Activated T-cell treated with anti-CD3 and anti-CD28 coated beads, Interleukin-2, amount 50 U/mL, for 72 hours (primary cell): ENCODE results near the gene RXRA. TPM values are rescaled to one million over a fixed set of nuclear protein-coding genes. Genes with fewer than 3 reads are reported as not detected.
A peak's percentile ranks its signal among the peaks of the same experiment; 100 is the strongest.
"Not testable (repeated sequence)": the region's sequence is repeated elsewhere in the genome, so short reads cannot be mapped to it uniquely, and the experiment has no call there.

Experiments used
- ATAC-seq, 2 donors: fragments of 150-1000 bp; cut with Tn5 transposase; replicated peaks in 1 of 2; 2 replicates each; pipeline ENCODE4 v1.10.0; 2021; ENCODE audit warnings: moderate library complexity in 2 of 2, mild to moderate bottlenecking in 1 of 2
- DNase-seq, 2 donors: peaks; one replicate each; pipeline ENCODE4 v3.0.0; 2021 to 2022; ENCODE audit warnings: mixed read lengths in 1 of 2
- H3K27ac Mint-ChIP-seq: one replicate; pipeline ENCODE4 v1.8.0; 2022; ENCODE audit warnings: mild to moderate bottlenecking, moderate library complexity, mixed read lengths
- H3K27me3 Mint-ChIP-seq: one replicate; pipeline ENCODE4 v1.8.0; 2022; ENCODE audit warnings: low read depth, mixed read lengths
- H3K36me3 Mint-ChIP-seq, 2 donors: one replicate each; pipeline ENCODE4 v1.8.0; 2022; ENCODE audit warnings: mixed read lengths in 2 of 2, mild to moderate bottlenecking in 1 of 2; ENCODE audit not compliant: insufficient read depth in 2 of 2
- H3K4me1 Mint-ChIP-seq: one replicate; pipeline ENCODE4 v1.8.0; 2022; ENCODE audit warnings: low read depth, mixed read lengths
- H3K4me3 Mint-ChIP-seq, 2 donors: one replicate each; pipeline ENCODE4 v1.8.0; 2022; ENCODE audit warnings: mild to moderate bottlenecking in 2 of 2, mixed read lengths in 2 of 2, moderate library complexity in 2 of 2
- H3K9me3 Mint-ChIP-seq, 2 donors: one replicate each; pipeline ENCODE4 v1.8.0; 2022; ENCODE audit warnings: mixed read lengths in 2 of 2
- total RNA-seq, 2 donors: library from RNA; stranded (reverse); gene quantifications; one replicate each; pipeline ENCODE4 v1.2.3, GENCODE V29; 2022

Gene RXRA
- total RNA-seq, 2 donors from 2014 or later = 4.9 to 12.4 TPM

GRCh38 chr9:134297083-134297410 lies 29.2 kb upstream of the RXRA start:
- H3K36me3 Mint-ChIP-seq = no peaks in the 10 kb centered on the region

DNA sequence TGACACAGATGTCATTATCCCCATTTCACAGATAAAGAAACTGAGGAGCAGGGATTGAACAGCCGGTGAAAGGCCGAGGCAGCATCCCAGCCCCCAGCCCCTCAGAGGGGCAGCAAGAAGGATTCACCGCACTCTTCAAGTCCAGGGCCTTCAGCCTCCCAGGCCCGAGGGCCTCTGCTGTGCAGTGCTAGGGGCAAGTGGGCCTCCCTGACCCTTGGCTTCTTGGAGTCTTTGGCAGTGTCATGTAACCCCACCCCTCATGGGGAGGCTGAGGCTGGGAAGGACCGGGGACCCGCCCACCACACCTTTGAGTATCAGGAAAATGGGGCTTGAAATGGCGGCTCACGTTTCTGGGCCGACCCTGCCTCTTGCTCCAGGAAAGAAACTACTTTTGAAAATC lies 28.7 kb upstream of the RXRA start:
- Mint-ChIP-seq H3K36me3 (no peaks in the 10 kb centered on the region), H3K9me3 (no peaks in the 10 kb centered on the region), H3K4me1 (peaks cover 17% of the 10 kb centered on the region), H3K27me3 (peaks cover 12% of the 10 kb centered on the region), H3K27ac (no peak overlapping the region), H3K4me3 (no peak overlapping the region)
- ATAC-seq (no peak), DNase-seq (no peak)

More at GRCh38 chr9:134297083-134297410, 29.2 kb upstream of the RXRA start:
- Mint-ChIP-seq H3K4me3 (no peak overlapping the region), H3K27ac (no peak overlapping the region), H3K9me3 (no peaks in the 10 kb centered on the region), H3K27me3 (peaks cover 12% of the 10 kb centered on the region), H3K4me1 (peaks cover 17% of the 10 kb centered on the region)
- ATAC-seq (no peak), DNase-seq (no peak)

DNA sequence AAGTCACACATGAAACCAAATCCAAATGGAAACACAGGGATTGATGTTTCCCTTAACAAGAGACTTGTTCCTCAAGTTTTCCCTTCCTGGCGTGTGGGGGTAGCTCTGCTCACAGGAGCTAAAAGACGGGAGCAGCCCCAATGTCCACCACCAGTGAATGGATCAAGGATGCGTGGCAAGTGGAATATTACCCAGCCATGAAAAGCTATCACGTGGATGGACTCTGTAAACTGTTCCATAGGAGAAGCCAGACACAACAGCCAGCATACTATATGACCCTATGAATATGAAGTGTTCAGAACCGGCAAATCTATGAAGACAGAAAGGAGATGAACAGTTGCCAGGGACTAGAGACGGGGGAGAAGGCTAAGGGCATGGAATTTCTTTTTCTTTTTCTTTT lies 28.3 kb upstream of the RXRA start:
- peaks cover 12% of the 10 kb centered on the region for H3K27me3 Mint-ChIP-seq
- H3K27ac Mint-ChIP-seq = no peak overlapping the region
- ATAC-seq (no peak), DNase-seq (no peak)
- no peak overlapping the region for H3K4me3 Mint-ChIP-seq
- no peaks in the 10 kb centered on the region for H3K36me3 Mint-ChIP-seq
- H3K4me1 Mint-ChIP-seq = peaks cover 17% of the 10 kb centered on the region
- no peaks in the 10 kb centered on the region for H3K9me3 Mint-ChIP-seq

GRCh38 chr9:134299068-134299467 lies 27.2 kb upstream of the RXRA start:
- H3K4me3 Mint-ChIP-seq = no peak overlapping the region
- peaks cover 17% of the 10 kb centered on the region for H3K4me1 Mint-ChIP-seq
- DNase-seq (no peak), ATAC-seq (no peak)
- no peaks in the 10 kb centered on the region for H3K9me3 Mint-ChIP-seq
- H3K27me3 Mint-ChIP-seq = peaks cover 12% of the 10 kb centered on the region
- H3K27ac Mint-ChIP-seq = no peak overlapping the region
- no peaks in the 10 kb centered on the region for H3K36me3 Mint-ChIP-seq

DNA sequence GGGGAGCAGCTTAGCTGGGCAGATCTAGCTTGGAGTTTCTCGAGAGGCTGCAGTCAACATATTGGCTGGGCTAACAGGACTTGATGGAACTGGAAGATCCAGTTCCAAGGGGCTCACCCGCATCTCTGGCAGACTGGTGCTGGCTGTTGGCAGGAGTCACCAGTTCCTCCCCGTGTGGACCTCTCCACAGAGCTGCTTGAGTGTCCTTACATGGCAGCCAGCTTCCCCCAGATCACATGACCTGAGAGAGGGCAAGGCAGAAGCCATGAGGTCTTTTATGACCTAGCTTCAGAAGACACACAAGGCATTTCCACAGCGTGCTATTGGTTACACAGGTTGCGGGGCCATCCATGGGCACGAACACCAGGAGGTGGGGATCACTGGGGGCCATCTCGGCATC lies 26.4 kb upstream of the RXRA start:
- ATAC-seq = no peak
- H3K27ac Mint-ChIP-seq = no peak overlapping the region

GRCh38 chr9:134301387-134302129 lies 24.7 kb upstream of the RXRA start:
- Mint-ChIP-seq H3K9me3 (no peaks in the 10 kb centered on the region), H3K4me3 (no peak overlapping the region), H3K27ac (no peak overlapping the region), H3K27me3 (peaks cover 12% of the 10 kb centered on the region), H3K36me3 (no peaks in the 10 kb centered on the region), H3K4me1 (peaks cover 17% of the 10 kb centered on the region)
- DNase-seq (peak; percentile 65 to 81), ATAC-seq (peak; percentile 100)

More for the DNA sequence above, 26.4 kb upstream of the RXRA start:
- Mint-ChIP-seq H3K36me3 (no peaks in the 10 kb centered on the region), H3K9me3 (no peaks in the 10 kb centered on the region), H3K27me3 (peaks cover 12% of the 10 kb centered on the region), H3K4me3 (no peak overlapping the region), H3K4me1 (peaks cover 17% of the 10 kb centered on the region)
- DNase-seq = no peak

DNA sequence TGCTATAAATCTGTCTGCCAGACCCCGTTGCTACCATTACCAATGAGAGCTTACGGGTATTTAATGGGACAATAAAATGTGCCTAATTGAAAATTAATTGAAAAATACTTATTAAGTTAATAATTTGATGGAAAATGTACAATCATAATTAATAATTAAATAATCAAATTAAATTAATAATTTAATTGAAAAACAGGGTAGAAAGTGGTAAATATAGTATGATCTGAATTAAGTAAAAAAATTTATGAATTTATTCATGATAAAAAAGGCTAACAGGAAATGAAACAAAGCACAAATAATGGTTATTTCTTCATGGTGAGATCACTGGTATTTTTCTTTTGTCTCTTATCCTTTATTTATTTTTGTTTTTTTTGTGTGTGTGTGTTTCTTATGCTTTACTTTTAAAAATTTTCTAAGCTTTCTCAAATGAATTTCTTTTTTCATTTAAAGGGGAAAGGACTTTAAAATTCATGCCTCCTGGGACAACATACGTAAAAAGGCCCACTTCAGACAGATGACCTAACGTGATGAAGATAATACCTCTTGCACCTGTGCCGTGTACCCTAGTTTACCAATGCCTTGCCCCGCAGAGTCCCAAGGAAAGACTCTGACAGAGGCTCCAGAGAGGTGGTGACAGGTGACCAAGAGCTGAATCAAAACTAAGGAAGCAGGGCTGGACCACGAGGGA lies 24.0 kb upstream of the RXRA start:
- H3K27ac Mint-ChIP-seq = no peak overlapping the region
- no peaks in the 10 kb centered on the region for H3K9me3 Mint-ChIP-seq
- H3K4me1 Mint-ChIP-seq = peaks cover 17% of the 10 kb centered on the region
- H3K4me3 Mint-ChIP-seq = no peak overlapping the region
- H3K36me3 Mint-ChIP-seq = no peaks in the 10 kb centered on the region
- H3K27me3 Mint-ChIP-seq = peaks cover 12% of the 10 kb centered on the region
- ATAC-seq (no peak), DNase-seq (no peak)

- Mint-ChIP-seq H3K36me3 (no peaks in the 10 kb centered on the region), H3K27ac (no peak overlapping the region), H3K9me3 (no peaks in the 10 kb centered on the region), H3K4me3 (no peak overlapping the region), H3K27me3 (peaks cover 12% of the 10 kb centered on the region), H3K4me1 (peaks cover 17% of the 10 kb centered on the region)
- DNase-seq (no peak), ATAC-seq (no peak)
Observed at GRCh38 chr9:134303601-134304000, 22.7 kb upstream of the RXRA start.

DNA sequence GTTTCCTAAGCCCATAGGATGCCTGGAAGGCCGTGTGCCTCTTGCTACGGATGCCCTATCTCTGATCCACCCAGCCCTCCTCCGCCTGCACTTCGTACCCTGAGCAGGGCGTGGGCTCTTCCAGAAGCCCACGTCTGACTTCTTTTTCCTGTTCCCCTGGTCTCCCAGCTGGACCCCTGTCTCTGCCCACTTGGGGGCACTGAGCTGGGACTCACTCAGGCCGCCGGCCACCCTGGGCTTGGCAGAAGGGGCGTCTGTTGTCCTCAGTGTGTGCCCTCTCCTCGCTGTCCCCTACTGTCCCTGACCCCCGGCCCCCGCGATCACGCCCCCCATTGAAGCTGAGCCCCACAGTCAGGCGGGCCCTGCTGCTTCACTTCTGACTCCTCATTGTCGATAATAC lies 22.0 kb upstream of the RXRA start:
- Mint-ChIP-seq H3K4me3 (no peak overlapping the region), H3K36me3 (no peaks in the 10 kb centered on the region), H3K9me3 (no peaks in the 10 kb centered on the region), H3K27ac (no peak overlapping the region), H3K27me3 (peaks cover 12% of the 10 kb centered on the region), H3K4me1 (peaks cover 17% of the 10 kb centered on the region)
- no peak for ATAC-seq
- DNase-seq = no peak

DNA sequence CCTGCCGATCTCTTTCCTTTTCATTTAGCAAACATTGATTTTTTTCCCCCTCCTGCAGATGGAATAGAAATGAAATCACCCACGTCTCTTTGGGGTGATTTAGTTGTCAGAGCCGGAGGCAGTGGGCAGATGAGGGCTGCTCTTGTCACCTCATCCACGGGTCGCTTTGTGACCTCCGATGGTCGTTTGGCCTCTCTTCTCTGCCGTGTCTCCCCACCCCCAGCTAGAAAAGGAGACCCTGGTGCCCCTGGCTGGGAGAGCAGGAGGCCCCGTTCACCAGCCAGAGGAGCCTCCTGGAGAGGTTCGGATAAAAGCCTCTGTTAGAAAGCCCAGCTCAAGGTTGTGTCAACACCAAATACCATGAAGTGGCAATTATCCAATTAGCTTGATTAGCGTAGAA lies 21.6 kb upstream of the RXRA start:
- ATAC-seq (no peak), DNase-seq (no peak)
- Mint-ChIP-seq H3K4me1 (peaks cover 17% of the 10 kb centered on the region), H3K9me3 (no peaks in the 10 kb centered on the region), H3K4me3 (no peak overlapping the region), H3K36me3 (no peaks in the 10 kb centered on the region), H3K27me3 (peaks cover 12% of the 10 kb centered on the region), H3K27ac (no peak overlapping the region)

GRCh38 chr9:134305533-134305932 lies 20.7 kb upstream of the RXRA start:
- H3K36me3 Mint-ChIP-seq = no peaks in the 10 kb centered on the region
- DNase-seq (no peak), ATAC-seq (no peak)
- H3K27me3 Mint-ChIP-seq = peaks cover 6% of the 10 kb centered on the region
- no peak overlapping the region for H3K27ac Mint-ChIP-seq
- H3K4me1 Mint-ChIP-seq = peaks cover 15% of the 10 kb centered on the region
- H3K4me3 Mint-ChIP-seq = no peak overlapping the region
- no peaks in the 10 kb centered on the region for H3K9me3 Mint-ChIP-seq

DNA sequence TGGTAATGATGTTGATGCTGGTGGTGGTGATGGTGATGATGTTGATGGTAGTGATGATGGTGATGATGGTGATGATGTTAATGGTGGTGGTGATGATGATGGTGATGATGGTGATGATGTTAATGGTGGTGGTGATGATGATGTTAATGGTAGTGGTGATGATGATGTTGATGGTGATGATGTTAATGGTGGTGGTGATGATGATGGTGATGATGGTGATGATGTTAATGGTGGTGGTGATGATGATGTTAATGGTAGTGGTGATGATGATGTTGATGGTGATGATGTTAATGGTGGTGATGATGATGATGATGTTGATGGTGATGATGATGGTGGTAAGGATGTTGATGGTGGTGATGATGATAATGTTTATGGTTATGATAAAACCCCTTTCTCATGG lies 20.2 kb upstream of the RXRA start:
- H3K27me3 Mint-ChIP-seq, H3K4me3 Mint-ChIP-seq, H3K4me1 Mint-ChIP-seq, ATAC-seq, DNase-seq, H3K36me3 Mint-ChIP-seq, H3K9me3 Mint-ChIP-seq, H3K27ac Mint-ChIP-seq: not testable (repeated sequence)

- H3K4me3 Mint-ChIP-seq = no peak overlapping the region
- ATAC-seq (no peak), DNase-seq (no peak)
- H3K27ac Mint-ChIP-seq = no peak overlapping the region
- H3K27me3 Mint-ChIP-seq = peaks cover 4% of the 10 kb centered on the region
- peaks cover under 1% of the 10 kb centered on the region for H3K4me1 Mint-ChIP-seq
- H3K36me3 Mint-ChIP-seq = no peaks in the 10 kb centered on the region
- H3K9me3 Mint-ChIP-seq = peaks cover 0 to 3% of the 10 kb centered on the region in 2 donors
Observed at GRCh38 chr9:134306636-134307600, 19.3 kb upstream of the RXRA start.
